Peyer's patch (tissue), 4 donors: Measurements from ENCODE around the gene GGTLC1. TPM values are rescaled to one million over a fixed set of nuclear protein-coding genes. Genes with fewer than 3 reads are reported as not detected.

ENCODE experiments used
- DNase-seq, 3 donors: peaks; one replicate each; pipeline ENCODE4 v3.0.0-alpha.2; 2017 to 2019
- H3K27ac ChIP-seq, 4 donors: fragments of 200-600 bp; sonication (generic); one replicate each; pipeline ENCODE4 v1.5.1; 2016 to 2019
- H3K27me3 ChIP-seq, 2 donors: fragments of 200-600 bp; sonication (generic); one replicate each; pipeline ENCODE4 v1.5.1; 2019
- H3K36me3 ChIP-seq, 3 donors: fragments of 200-600 bp; sonication (generic); one replicate each; pipeline ENCODE4 v1.5.1; 2016 to 2019
- H3K4me1 ChIP-seq, 4 donors: fragments of 200-600 bp; sonication (generic); one replicate each; pipeline ENCODE4 v1.5.1; 2016 to 2019
- H3K4me3 ChIP-seq, 4 donors: fragments of 200-600 bp; sonication (generic); 1 replicate in 3 of 4; 2 replicates in 1 of 4; pipeline ENCODE4 v1.5.1; 2016 to 2019; ENCODE audit warnings: mild to moderate bottlenecking in 1 of 4
- H3K9me3 ChIP-seq, 4 donors: fragments of 200-600 bp; sonication (generic); one replicate each; pipeline ENCODE4 v1.5.1; 2016 to 2019; ENCODE audit warnings: mild to moderate bottlenecking in 1 of 4
- POLR2A ChIP-seq, 2 donors: fragments of 450-650 bp; IDR thresholded peaks; one replicate each; pipeline ENCODE4 v1.5.1; 2017; ENCODE audit warnings: antibody characterized with exemption in 2 of 2, mild to moderate bottlenecking in 2 of 2, moderate library complexity in 2 of 2
- total RNA-seq, 4 donors: library from RNA; depleted of rRNA; stranded (reverse); fragments of >200 nt; gene quantifications; one replicate each; pipeline ENCODE4 v1.1.0, GENCODE V29; 2016
- TF ChIP-seq, protein P1 (sequence below), 6 experiments: fragments of 450-650 bp in 4 of 6; fragments of 200-600 bp in 2 of 6; sonication (generic) in 1 of 6; IDR thresholded peaks; one replicate each; pipeline ENCODE4 v1.5.1; 2017 to 2019; ENCODE audit warnings: antibody characterized with exemption in 6 of 6, mild to moderate bottlenecking in 3 of 6, moderate library complexity in 1 of 6

Gene GGTLC1
- total RNA-seq, 4 donors from 2014 or later, result not detected

DNA sequence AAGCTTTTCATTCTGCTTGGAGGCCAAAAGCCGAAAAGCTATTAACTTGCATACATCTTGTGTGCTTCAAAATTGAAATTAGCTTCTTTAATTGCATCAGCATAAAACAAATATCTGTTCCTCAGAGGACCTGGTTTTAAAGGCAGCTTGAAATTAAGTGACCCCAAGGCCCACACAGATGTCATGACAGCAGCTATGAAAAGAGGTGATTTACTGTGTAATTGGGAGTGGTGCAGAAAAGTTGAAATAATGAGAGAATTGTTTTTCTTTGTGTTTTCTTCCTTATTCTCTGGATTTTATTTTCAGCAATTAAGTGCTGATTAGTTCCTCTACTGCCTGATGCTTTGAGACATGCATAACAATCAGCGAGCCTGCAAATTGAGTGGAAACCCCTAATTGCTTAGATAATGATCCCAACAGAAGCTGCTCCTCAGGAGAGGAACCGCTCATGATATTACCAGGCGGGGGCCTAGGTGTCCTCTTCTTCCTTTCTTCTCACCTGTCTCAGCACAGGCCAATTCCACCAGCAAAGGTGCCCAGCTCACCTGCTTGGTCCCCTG is 34.1 kb upstream of the GGTLC1 start:
- DNase-seq, result no peak
- no peak for TF ChIP-seq POLR2A (IDR thresholded peaks at IDR 0.05)
- TF ChIP-seq, protein P1, sequence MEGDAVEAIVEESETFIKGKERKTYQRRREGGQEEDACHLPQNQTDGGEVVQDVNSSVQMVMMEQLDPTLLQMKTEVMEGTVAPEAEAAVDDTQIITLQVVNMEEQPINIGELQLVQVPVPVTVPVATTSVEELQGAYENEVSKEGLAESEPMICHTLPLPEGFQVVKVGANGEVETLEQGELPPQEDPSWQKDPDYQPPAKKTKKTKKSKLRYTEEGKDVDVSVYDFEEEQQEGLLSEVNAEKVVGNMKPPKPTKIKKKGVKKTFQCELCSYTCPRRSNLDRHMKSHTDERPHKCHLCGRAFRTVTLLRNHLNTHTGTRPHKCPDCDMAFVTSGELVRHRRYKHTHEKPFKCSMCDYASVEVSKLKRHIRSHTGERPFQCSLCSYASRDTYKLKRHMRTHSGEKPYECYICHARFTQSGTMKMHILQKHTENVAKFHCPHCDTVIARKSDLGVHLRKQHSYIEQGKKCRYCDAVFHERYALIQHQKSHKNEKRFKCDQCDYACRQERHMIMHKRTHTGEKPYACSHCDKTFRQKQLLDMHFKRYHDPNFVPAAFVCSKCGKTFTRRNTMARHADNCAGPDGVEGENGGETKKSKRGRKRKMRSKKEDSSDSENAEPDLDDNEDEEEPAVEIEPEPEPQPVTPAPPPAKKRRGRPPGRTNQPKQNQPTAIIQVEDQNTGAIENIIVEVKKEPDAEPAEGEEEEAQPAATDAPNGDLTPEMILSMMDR (IDR thresholded peaks at IDR 0.05), result no peak
- Histone ChIP-seq H3K4me1 (no peaks in the 10 kb centered on the region), H3K9me3 (peaks cover 0 to 3% (median 0%) of the 10 kb centered on the region in 4 donors), H3K27ac (no peak overlapping the region), H3K27me3 (no peaks in the 10 kb centered on the region), H3K36me3 (no peaks in the 10 kb centered on the region), H3K4me3 (no peak overlapping the region)

- no peaks in the 10 kb centered on the region for H3K4me1 ChIP-seq
- H3K4me3 ChIP-seq, result no peak overlapping the region
- H3K27me3 ChIP-seq, result no peaks in the 10 kb centered on the region
- H3K9me3 ChIP-seq, result no peaks in the 10 kb centered on the region
- H3K27ac ChIP-seq, result no peak overlapping the region
- TF ChIP-seq POLR2A (IDR thresholded peaks at IDR 0.05), result no peak
- TF ChIP-seq, protein P1 (IDR thresholded peaks at IDR 0.05), result no peak
- DNase-seq, result no peak
- no peaks in the 10 kb centered on the region for H3K36me3 ChIP-seq
These were observed 30.2 kb upstream of the GGTLC1 start for GRCh38 chr20:24018796-24019195.

DNA sequence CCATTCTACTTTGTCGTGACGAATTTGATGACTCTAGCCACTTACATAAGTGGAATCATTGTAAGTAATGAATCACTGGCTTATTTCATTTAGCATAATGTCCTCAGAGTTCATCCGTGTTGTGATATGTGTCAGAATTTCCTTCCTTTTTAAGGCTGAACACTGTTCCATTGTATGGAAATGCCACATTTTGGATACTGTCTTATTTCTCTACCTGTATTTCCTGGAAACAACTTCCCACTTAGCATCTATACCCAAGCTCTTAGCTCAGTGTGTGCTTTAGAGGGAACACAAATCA is 28.8 kb upstream of the GGTLC1 start:
- no peaks in the 10 kb centered on the region for H3K9me3 ChIP-seq
- no peak overlapping the region for H3K4me3 ChIP-seq
- DNase-seq, result no peak
- no peaks in the 10 kb centered on the region for H3K27me3 ChIP-seq
- no peaks in the 10 kb centered on the region for H3K4me1 ChIP-seq
- H3K36me3 ChIP-seq, result no peaks in the 10 kb centered on the region
- TF ChIP-seq POLR2A (IDR thresholded peaks at IDR 0.05), result no peak
- TF ChIP-seq, protein P1 (IDR thresholded peaks at IDR 0.05), result no peak
- no peak overlapping the region for H3K27ac ChIP-seq

DNA sequence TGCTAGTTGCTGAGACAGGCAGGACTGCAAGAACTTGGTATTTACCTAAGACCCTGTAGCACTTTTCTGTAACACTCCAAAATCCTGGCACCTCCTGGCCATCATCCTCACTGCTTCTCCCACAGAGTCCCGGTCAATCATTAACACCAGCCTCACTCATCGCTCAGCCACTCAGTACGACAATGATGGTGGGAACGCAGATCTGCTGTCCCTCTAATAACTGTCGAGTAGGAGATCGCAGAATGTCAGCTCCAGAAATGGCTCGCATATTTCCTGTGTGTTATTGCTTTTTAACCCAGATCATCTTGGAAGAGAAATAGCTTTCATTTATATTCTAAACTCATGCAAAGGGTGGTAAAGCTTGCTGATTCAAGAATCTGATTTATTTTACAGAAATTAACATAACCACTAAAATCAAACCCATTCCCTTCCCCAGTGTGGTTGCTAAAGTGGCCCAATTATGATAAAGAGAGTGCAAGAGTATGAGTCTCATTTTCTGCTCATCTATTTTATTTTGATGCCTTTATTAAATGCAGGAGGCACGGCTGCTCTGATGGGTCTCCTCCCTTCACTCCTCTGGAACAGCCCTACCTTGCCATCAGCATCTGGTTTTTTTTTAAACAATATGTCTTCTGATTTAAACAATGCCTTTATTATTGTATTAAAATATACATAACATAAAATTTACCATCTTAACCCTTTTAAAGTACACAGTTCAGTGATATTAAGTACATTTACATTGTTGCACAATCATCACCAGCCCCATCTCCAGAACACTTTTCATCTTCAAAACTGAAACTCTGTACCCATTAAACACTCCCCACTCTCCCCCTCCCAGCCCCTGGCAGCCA is 28.3 kb upstream of the GGTLC1 start:
- no peak overlapping the region for H3K4me3 ChIP-seq

DNA sequence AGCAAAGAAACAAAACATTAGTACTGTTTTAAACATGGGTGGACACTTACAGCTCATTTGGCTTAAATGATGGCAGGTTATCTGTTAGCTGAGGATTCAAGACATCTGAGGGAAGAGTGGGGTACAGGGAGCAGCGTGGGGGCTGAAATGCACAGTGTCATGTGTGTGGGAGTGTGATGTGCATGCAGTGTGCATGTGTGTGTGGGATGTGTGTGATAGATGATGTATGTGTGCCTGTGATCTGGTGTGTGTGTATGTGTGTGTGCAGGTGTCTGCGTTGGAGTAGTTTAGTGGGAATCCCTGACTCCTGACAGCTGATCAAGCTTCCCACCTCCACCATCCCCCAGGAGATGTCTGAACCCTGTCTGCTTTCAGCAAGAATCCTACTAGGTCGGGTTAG is 25.4 kb upstream of the GGTLC1 start:
- DNase-seq, result no peak
- Histone ChIP-seq H3K4me1 (no peaks in the 10 kb centered on the region), H3K4me3 (no peak overlapping the region), H3K9me3 (no peaks in the 10 kb centered on the region), H3K27me3 (no peaks in the 10 kb centered on the region), H3K27ac (no peak overlapping the region), H3K36me3 (no peaks in the 10 kb centered on the region)
- TF ChIP-seq, protein P1 (IDR thresholded peaks at IDR 0.05), result no peak
- no peak for TF ChIP-seq POLR2A (IDR thresholded peaks at IDR 0.05)

More for the DNA sequence above, 28.3 kb upstream of the GGTLC1 start:
- H3K27me3 ChIP-seq, result no peaks in the 10 kb centered on the region
- DNase-seq, result no peak
- H3K9me3 ChIP-seq, result no peaks in the 10 kb centered on the region
- TF ChIP-seq POLR2A (IDR thresholded peaks at IDR 0.05), result no peak
- H3K36me3 ChIP-seq, result no peaks in the 10 kb centered on the region
- no peaks in the 10 kb centered on the region for H3K4me1 ChIP-seq
- H3K27ac ChIP-seq, result no peak overlapping the region

DNA sequence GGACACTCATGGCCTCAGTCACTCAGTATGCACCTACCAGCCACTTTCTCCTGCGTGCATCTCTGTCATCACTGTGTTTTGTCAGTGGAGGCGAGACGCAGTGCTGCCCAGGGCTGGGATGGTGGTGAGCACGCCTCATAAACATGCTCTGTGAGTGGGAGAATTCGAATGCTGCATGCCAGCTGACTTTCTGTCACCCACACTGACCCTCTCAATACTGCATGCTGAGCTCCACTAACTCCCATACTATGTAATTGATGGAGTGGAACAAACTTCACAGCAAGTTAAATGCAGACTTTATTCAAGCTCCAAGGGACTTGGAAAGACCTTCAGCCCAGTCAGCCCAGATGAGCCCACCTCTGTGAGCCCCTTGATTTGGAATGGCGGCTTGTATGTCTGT is 22.7 kb upstream of the GGTLC1 start:
- no peaks in the 10 kb centered on the region for H3K27me3 ChIP-seq
- TF ChIP-seq, protein P1 (IDR thresholded peaks at IDR 0.05), result no peak
- no peak for TF ChIP-seq POLR2A (IDR thresholded peaks at IDR 0.05)
- no peak for DNase-seq
- no peak overlapping the region for H3K4me3 ChIP-seq
- H3K36me3 ChIP-seq, result no peaks in the 10 kb centered on the region
- H3K27ac ChIP-seq, result no peak overlapping the region
- no peaks in the 10 kb centered on the region for H3K9me3 ChIP-seq
- no peaks in the 10 kb centered on the region for H3K4me1 ChIP-seq
